Stimulated activated CD4-positive, alpha-beta T cell treated with anti-CD3 and anti-CD28 coated beads, Interleukin-2, amount 100 ng/mL, for 48 hours (primary cell): ENCODE data around the gene DSCAM.
"Not testable (repeated sequence)": the region's sequence is repeated elsewhere in the genome, so short reads cannot be mapped to it uniquely, and the experiment has no call there.

Experiments used
- DNase-seq, 2 donors: peaks; one replicate each; pipeline ENCODE4 v3.0.0-alpha.2; 2020

Gene DSCAM, protein sequence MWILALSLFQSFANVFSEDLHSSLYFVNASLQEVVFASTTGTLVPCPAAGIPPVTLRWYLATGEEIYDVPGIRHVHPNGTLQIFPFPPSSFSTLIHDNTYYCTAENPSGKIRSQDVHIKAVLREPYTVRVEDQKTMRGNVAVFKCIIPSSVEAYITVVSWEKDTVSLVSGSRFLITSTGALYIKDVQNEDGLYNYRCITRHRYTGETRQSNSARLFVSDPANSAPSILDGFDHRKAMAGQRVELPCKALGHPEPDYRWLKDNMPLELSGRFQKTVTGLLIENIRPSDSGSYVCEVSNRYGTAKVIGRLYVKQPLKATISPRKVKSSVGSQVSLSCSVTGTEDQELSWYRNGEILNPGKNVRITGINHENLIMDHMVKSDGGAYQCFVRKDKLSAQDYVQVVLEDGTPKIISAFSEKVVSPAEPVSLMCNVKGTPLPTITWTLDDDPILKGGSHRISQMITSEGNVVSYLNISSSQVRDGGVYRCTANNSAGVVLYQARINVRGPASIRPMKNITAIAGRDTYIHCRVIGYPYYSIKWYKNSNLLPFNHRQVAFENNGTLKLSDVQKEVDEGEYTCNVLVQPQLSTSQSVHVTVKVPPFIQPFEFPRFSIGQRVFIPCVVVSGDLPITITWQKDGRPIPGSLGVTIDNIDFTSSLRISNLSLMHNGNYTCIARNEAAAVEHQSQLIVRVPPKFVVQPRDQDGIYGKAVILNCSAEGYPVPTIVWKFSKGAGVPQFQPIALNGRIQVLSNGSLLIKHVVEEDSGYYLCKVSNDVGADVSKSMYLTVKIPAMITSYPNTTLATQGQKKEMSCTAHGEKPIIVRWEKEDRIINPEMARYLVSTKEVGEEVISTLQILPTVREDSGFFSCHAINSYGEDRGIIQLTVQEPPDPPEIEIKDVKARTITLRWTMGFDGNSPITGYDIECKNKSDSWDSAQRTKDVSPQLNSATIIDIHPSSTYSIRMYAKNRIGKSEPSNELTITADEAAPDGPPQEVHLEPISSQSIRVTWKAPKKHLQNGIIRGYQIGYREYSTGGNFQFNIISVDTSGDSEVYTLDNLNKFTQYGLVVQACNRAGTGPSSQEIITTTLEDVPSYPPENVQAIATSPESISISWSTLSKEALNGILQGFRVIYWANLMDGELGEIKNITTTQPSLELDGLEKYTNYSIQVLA (N-terminal part only)

DNA sequence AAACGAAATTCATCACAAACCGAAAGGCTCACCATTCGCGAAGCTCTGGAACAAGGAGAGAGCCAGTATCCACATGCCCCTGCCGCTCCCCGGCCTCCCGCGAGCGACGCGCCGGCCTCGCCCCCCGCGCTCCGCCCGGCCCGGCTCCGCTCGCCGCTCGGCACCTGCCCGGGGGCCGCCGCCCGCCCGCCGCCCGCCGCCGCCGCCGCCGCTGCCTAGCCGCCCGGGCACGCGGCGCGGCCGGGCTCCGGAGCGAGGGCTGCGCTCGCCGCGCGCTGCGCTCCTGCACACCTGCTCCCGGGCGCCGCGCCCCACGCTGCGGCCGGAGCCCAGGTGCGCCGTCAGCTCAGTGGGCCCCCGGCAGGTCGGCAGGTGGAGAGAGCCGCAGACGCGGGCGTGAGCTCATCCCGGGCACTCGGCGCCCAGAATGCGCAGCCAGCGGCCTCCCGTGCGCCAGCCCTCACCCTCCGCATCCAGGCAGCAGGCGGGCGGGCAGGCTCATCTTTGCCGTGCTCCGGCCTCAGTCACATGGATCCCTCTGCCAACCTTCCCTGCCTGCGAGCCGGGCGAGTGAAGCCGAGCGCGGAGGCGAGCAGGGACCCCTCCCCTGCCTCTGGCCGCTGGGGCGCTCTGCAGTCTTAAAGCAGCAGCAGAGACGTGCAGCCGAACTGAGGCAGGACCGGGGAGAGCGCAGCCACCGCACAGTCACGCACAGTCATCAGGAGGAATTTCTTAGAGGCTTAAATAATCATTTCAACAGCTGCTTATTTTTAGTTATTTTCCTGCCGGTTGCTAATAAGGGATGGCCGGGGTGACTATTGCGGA, at the start of gene DSCAM:
TSS of gene DSCAM (minus strand) at position 572 of the 825 bp plus-strand sequence. CDS start at position 75, 497 bp downstream.
- no peak for DNase-seq

GRCh38 chr21:40895697-40896096, 48.7 kb upstream of the DSCAM start:
- not testable (repeated sequence) for DNase-seq

DNA sequence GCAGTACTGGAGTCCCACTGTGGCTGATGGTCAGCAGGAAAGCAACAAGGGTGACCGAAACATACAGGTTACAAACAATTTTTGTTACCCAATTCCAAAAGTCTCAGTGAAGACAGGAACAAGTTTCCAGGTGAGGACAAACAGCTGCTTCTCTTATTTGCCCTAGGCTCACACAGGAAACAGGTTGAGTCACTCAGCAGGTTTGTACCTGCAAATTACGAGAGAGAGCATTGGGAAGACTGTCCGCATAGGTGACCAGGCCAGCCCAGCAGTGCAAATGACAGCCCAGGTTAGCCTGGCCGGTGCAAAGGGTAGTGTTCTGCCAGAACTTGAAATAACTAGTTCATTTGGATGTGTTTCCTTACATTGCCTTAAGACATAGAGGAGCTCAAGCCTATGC, 40.0 kb upstream of the DSCAM start:
- no peak for DNase-seq

- DNase-seq: no peak
These were observed 39.0 kb upstream of the DSCAM start for GRCh38 chr21:40886006-40886405.

GRCh38 chr21:40882192-40882915, 35.4 kb upstream of the DSCAM start:
- no peak for DNase-seq

DNA sequence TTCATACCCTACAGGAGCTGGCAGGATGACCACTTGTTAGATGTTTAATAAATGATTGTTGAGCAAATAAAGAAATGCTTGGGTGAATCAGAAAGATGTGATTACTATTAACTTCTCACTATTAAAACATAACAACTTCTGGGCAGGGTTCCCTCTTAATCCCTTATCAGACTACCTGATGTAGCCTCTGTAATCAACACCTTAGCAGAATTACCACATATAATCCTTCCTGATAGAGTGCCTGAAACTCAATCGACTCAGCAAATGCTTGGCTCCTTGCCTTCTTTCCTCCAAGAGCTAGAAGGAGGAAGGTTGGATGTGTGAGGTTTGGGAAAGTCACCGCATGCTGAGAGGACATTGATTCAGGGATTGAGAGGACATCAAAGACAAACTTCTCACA, 34.8 kb upstream of the DSCAM start:
- no peak for DNase-seq

GRCh38 chr21:40871099-40871498, 24.1 kb upstream of the DSCAM start:
- no peak for DNase-seq

- no peak for DNase-seq
These were observed 16.9 kb upstream of the DSCAM start for GRCh38 chr21:40863839-40864238.

DNA sequence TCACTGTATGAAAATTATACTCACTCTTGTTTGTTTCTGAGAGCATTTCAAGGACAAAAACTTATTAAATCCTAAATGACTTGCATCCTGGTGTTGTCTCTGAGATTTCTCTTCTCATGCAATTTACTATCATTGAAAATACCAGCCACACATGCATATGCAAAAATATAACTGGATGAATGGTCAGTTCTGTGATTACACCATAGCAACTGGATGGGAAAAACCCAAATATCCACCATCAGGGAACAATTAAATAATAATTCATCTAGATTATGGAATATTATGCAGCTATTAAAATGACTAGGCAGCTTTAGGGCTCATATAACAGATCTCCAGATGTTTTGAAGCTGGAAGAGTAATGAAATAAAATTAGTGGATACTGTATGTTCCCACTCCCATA, 11.6 kb upstream of the DSCAM start:
- no peak for DNase-seq

- no peak for DNase-seq
These were observed 7.2 kb upstream of the DSCAM start for GRCh38 chr21:40853956-40854688.

- DNase-seq: no peak
These were observed 5.6 kb upstream of the DSCAM start for GRCh38 chr21:40852563-40852962.

GRCh38 chr21:40851749-40852148, 4.8 kb upstream of the DSCAM start:
- DNase-seq: no peak

DNA sequence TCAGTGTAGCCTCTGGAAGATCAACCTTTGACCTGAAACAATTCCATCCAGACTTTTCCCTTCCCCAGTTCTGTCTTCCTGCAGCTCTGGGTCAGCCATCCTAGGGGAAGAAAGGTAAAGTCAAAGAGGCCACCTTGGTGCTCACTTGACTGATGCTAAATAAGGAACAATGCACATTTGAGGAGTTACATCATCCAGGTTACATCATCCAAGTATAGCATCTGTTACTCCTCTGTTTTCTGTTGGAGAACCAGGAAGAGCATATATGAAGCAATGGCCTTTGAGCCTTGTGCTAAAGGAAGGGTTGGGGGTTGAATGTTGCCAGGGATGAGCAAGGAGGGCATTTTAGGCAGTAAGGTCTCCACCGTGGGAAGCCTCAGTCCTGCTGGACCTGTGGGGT, 3.1 kb upstream of the DSCAM start:
- no peak for DNase-seq

- DNase-seq: no peak
These were observed 993 bp upstream of the DSCAM start for GRCh38 chr21:40847951-40848350.

GRCh38 chr21:40846103-40846502, 855 bp downstream of the DSCAM start:
- no peak for DNase-seq

DNA sequence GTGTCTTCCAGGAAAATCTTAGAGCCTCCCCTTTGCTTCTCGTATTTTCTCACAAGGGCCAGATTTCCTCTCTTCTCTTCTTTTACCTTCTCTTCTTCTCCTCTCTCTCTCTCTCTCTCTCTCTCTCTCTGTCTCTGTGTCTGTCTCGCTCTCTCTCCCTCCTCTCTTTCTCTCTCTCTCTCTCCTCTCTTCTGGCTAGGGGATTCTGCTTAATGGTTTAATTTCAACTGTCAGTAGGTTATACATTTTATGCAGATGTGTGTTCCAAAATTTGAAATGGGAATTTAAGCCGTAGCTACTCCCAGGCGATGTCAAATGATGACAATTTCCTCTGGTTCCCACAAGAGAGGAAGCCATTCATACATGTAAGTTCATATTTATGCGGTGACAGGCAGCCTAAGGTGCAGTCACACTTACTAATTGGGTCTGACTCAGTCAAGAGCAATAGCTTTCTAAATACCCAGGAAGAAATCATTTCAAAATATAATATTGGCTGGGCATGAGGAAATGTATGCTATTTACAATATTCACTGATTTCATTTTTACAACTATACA, 1.4 kb downstream of the DSCAM start:
- DNase-seq: no peak

DNA sequence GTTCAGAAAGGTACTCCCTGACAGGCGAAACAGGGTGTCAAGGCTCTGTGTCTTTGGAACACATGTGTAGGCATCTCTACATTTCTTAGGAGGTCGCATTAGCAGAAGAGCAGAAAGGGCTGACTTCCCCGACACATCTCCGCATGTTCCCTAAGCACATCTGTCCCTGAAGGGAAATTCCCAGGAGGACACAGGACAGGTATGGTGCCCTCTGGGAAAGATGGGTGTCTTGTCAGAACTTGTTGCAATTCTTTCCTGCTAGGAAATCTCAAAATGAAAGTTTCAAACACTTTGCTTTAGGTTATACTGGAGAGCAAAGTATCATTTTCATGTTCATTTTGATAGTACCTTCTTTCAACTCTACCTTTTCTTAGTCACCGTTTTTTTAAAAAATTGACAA, 2.0 kb downstream of the DSCAM start:
- no peak for DNase-seq

DNA sequence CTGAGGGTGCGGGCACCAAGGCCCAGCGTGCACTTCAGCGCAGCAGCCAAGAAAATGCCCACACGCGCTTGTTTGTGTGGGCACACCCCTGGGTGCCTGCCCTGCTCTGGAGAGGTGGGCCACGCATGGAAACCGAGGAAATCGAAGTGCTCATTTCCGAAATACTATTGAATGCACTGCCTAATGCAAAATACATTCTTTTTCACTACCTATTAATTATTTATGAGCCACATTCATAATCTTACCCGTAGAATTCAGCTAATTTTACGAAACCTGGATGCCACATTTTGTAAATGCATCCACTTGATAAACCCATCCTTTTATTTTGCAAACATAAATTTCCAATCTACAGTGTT, 4.8 kb downstream of the DSCAM start:
- DNase-seq: no peak

GRCh38 chr21:40841524-40842196, 5.3 kb downstream of the DSCAM start:
- DNase-seq: no peak
